A549 (cell line): ENCODE measurements around the gene KRT14.

Experiments used
- JUN ChIP-seq, 2 experiments: fragments of >200 bp; sonication (Bioruptor Twin); formaldehyde crosslinking; IDR thresholded peaks; 2 replicates in 1 of 2; 3 replicates in 1 of 2; pipeline ENCODE4 v1.6.1; 2016 to 2017
- TF ChIP-seq, protein P1 (sequence below): fragments of 250-450 bp; sonication (Bioruptor Pico); IDR thresholded peaks from 2 replicates; pipeline ENCODE4 v1.5.0; 2021; ENCODE audit warnings: mild to moderate bottlenecking, moderate library complexity, borderline replicate concordance
- TF ChIP-seq, protein P2 (sequence below): fragments of >200 bp; sonication (Bioruptor Twin); formaldehyde crosslinking; IDR thresholded peaks from 3 replicates; pipeline ENCODE4 v1.5.1; 2016

DNA sequence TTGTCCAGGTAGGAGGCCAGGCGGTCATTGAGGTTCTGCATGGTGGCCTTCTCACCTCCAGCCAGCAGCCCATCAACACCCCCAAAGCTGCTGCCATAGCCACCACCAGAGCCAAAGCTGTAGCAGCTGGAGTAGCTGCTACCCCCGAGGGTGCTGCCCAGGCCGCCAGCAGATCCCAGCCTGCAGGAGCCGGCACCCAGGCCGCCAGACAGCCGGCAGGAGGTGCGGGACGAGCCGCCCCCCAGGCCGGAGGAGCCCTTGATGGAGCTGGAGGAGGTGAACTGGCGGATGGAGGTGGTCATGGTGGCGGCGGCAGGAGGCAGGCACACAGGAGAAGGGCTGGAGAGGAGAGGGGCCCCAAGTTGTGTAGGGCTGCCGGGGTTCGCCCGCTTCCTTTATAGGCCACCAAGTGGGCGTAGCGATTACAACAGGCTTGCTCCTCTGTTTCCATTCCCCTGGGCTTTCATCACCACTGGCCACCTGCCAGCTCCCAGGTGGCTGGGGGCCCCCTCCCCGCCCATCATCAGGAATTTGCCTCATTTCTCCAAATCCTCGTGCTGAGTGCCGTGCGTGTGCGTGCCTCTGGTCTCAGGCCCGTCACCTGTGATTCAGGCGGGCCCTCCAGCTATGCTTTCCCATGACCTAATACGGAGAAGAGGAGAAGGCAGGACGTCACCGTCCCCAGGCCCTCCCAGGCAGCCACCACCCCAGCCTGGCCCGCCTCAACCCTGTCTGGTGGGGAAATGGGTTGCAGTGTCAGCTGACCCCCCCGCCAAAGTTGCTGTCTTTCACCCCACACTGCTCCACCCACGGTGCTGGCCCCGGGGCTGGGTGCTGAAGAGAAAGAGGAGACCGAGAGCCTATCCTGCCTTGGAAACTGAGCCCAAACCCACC, 37.8 kb upstream of the KRT14 start, which contains the start of gene KRT17:
- no peak for TF ChIP-seq JUN (IDR thresholded peaks at IDR 0.05)
- TF ChIP-seq, protein P1, sequence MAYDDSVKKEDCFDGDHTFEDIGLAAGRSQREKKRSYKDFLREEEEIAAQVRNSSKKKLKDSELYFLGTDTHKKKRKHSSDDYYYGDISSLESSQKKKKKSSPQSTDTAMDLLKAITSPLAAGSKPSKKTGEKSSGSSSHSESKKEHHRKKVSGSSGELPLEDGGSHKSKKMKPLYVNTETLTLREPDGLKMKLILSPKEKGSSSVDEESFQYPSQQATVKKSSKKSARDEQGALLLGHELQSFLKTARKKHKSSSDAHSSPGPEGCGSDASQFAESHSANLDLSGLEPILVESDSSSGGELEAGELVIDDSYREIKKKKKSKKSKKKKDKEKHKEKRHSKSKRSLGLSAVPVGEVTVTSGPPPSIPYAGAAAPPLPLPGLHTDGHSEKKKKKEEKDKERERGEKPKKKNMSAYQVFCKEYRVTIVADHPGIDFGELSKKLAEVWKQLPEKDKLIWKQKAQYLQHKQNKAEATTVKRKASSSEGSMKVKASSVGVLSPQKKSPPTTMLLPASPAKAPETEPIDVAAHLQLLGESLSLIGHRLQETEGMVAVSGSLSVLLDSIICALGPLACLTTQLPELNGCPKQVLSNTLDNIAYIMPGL (CRISPR knock-in tag) = no peak
- TF ChIP-seq, protein P2, sequence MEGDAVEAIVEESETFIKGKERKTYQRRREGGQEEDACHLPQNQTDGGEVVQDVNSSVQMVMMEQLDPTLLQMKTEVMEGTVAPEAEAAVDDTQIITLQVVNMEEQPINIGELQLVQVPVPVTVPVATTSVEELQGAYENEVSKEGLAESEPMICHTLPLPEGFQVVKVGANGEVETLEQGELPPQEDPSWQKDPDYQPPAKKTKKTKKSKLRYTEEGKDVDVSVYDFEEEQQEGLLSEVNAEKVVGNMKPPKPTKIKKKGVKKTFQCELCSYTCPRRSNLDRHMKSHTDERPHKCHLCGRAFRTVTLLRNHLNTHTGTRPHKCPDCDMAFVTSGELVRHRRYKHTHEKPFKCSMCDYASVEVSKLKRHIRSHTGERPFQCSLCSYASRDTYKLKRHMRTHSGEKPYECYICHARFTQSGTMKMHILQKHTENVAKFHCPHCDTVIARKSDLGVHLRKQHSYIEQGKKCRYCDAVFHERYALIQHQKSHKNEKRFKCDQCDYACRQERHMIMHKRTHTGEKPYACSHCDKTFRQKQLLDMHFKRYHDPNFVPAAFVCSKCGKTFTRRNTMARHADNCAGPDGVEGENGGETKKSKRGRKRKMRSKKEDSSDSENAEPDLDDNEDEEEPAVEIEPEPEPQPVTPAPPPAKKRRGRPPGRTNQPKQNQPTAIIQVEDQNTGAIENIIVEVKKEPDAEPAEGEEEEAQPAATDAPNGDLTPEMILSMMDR = no peak
